CD4-positive, alpha-beta T cell (primary cell): ENCODE measurements around the gene JTB. TPM values are rescaled to one million over a fixed set of nuclear protein-coding genes. Genes with fewer than 3 reads are reported as not detected.

Source experiments
- ATAC-seq: fragments of 200-7000 bp; cut with Tn5 transposase; one replicate; pipeline ENCODE4 v1.10.0; 2022; ENCODE audit warnings: mild to moderate bottlenecking; ENCODE audit not compliant: poor library complexity
- CTCF ChIA-PET: fragments of 350-600 bp; sonication (Branson Sonifier 250); formaldehyde crosslinking; loops from one replicate; lab custom pipeline; 2021; ENCODE audit warnings: antibody characterized with exemption, inconsistent platforms; lab: Charles Lee
- POLR2A ChIA-PET: fragments of 350-600 bp; sonication (Branson Sonifier 250); formaldehyde crosslinking; loops from one replicate; lab custom pipeline; 2021; ENCODE audit warnings: antibody characterized with exemption, inconsistent platforms; lab: Charles Lee
- DNase-seq, 14 experiments: peaks; one replicate each; pipeline ENCODE4 v3.0.0-alpha.2; 2013 to 2020; ENCODE audit warnings: mixed read lengths in 2 of 14
- H3K27ac ChIP-seq, 2 donors: one replicate each; pipeline versions ENCODE4 v1.5.1 to v1.7.0; 2013; ENCODE audit warnings: low read length in 2 of 2, low read depth in 1 of 2, mild to moderate bottlenecking in 1 of 2
- H3K27me3 ChIP-seq, 2 experiments: 1 replicate in 1 of 2; 2 replicates in 1 of 2; pipeline versions ENCODE4 v1.6.1 to v1.7.0; 2013; ENCODE audit warnings: low read length in 2 of 2, control low read depth in 1 of 2, mild to moderate bottlenecking in 1 of 2, moderate library complexity in 1 of 2; ENCODE audit not compliant: insufficient read depth in 2 of 2, control insufficient read depth in 1 of 2
- H3K36me3 ChIP-seq: one replicate; pipeline ENCODE4 v1.6.1; 2013; ENCODE audit warnings: low read length, control low read depth; ENCODE audit not compliant: insufficient read depth
- H3K4me1 ChIP-seq: one replicate; pipeline ENCODE4 v1.6.1; 2013; ENCODE audit warnings: low read length, control low read depth; ENCODE audit not compliant: insufficient read depth
- H3K4me3 ChIP-seq: one replicate; pipeline ENCODE4 v1.5.1; 2013; ENCODE audit warnings: mild to moderate bottlenecking, low read length, moderate library complexity
- H3K9me3 ChIP-seq, 2 experiments: 1 replicate in 1 of 2; 2 replicates in 1 of 2; pipeline versions ENCODE4 v1.6.1 to v1.7.0; 2013; ENCODE audit warnings: low read length in 2 of 2, mild to moderate bottlenecking in 2 of 2, control low read depth in 1 of 2, moderate library complexity in 1 of 2; ENCODE audit not compliant: control insufficient read depth in 1 of 2, insufficient read depth in 1 of 2
- H3K27ac Mint-ChIP-seq: one replicate; pipeline ENCODE4 v1.8.0; 2020; ENCODE audit warnings: mixed read lengths
- H3K27me3 Mint-ChIP-seq: one replicate; pipeline ENCODE4 v1.8.0; 2021; ENCODE audit warnings: mixed read lengths
- H3K36me3 Mint-ChIP-seq: one replicate; pipeline ENCODE4 v1.8.0; 2021; ENCODE audit warnings: low read depth, mixed read lengths
- H3K4me1 Mint-ChIP-seq: one replicate; pipeline ENCODE4 v1.8.0; 2021; ENCODE audit warnings: low read depth, mixed read lengths
- H3K4me3 Mint-ChIP-seq: one replicate; pipeline ENCODE4 v1.8.0; 2020; ENCODE audit warnings: mild to moderate bottlenecking, mixed read lengths
- H3K9me3 Mint-ChIP-seq: one replicate; pipeline ENCODE4 v1.8.0; 2020; ENCODE audit warnings: mixed read lengths
- CTCF ChIP-seq: fragments of 200-600 bp; IDR thresholded peaks from one replicate; pipeline ENCODE4 v1.8.0; 2022; ENCODE audit warnings: antibody characterized with exemption, mild to moderate bottlenecking
- intact Hi-C, 2 experiments: fragments of 100-400 bp; cut with DNase I in 1 of 2; cut with micrococcal nuclease in 1 of 2; formaldehyde crosslinking; loops; one replicate each; pipeline versions ENCODE4 v1.15.1 to v1.9.0; 2023 to 2025; cut with DNase I, micrococcal nuclease
- total RNA-seq, 174 experiments: library from RNA in 2 of 174; stranded (reverse) in 2 of 174; gene quantifications; one replicate each; pipeline ENCODE4 v1.2.3 and lab custom pipeline; 2021 to 2026

The JTB gene
- total RNA-seq, 2 experiments from 2014 or later = 80.4 to 80.9 TPM

DNA sequence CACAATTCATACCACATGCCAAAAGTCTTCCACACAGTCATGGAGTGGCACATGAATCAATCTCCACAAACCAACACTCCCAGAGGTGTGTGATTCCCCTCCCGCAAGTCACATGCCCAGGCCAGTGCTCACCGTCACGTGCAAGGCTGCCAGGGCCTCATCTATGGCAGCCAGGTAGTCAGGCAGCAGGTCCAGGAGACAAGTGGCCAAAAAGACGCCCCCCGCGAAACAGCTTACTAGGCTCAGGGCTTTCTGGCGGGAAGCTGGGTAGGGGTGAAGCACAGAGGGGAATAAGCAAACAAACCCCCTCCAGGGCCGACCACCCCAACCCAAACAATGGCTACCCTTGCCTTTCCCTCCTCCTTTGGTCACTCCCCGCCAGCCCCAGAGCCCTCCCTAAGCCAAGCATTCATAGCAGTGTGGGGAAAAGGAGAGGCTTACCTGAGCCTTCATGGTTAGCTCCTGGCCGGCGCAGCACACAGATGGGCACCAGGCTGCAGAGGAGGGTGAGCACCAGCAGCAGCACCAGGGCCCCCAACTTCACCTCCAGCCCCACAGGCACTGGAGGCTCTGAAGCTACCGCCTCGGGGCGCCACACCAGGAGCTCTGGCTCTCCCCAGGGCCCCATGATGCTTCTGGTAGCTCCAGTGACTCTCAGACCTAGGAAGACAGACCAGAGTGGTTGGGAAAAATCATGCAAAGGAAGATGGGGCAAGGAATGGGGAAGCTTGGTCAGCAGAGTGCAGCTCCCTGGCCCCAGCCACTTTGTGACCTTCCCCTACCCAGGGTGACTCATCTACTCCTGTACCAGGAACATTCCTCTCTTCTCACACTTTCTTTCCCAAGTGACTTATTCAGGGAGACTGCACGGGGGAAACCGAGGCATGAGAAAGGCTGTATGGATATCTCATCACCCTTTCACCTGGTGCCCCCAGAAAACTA lies 15.1 kb downstream of the JTB start:
- peaks cover 61% of the 10 kb centered on the region for H3K4me1 ChIP-seq
- ATAC-seq (no peak), DNase-seq (peak in 3 of 14 experiments; percentile 23 to 62 (median 58))
- peak overlapping the region; percentile 94 for H3K4me3 Mint-ChIP-seq
- peaks cover 62% of the 10 kb centered on the region for H3K4me1 Mint-ChIP-seq
- ChIA-PET CTCF (interaction anchor here (1.8 to 2.6 kb wide), 2 partner anchors 15 to 17 kb away, joined by 10 read pairs; partner anchors contain the start of genes DENND4B and JTB), POLR2A (interaction anchor here (0.9 to 3.7 kb wide), 11 partner anchors 8 to 417 kb away, joined by 3 to 52 read pairs (median 7); partner anchors contain the start of genes CHTOP, DENND4B, GATAD2B and JTB)
- H3K27ac ChIP-seq = peak overlapping the region; percentile 85 to 93
- H3K36me3 ChIP-seq = no peaks in the 10 kb centered on the region
- no peaks in the 10 kb centered on the region for H3K27me3 ChIP-seq
- H3K9me3 ChIP-seq = no peaks in the 10 kb centered on the region
- peak overlapping the region; percentile 92 for H3K27ac Mint-ChIP-seq
- H3K4me3 ChIP-seq = peak overlapping the region; percentile 89
- TF ChIP-seq CTCF = no peak
- no peaks in the 10 kb centered on the region for H3K9me3 Mint-ChIP-seq
- peaks cover 34% of the 10 kb centered on the region for H3K36me3 Mint-ChIP-seq
- no peaks in the 10 kb centered on the region for H3K27me3 Mint-ChIP-seq
- intact Hi-C loops = loop anchor here in 1 of 2 experiments (1.0 kb wide), 1 partner anchor 28 kb away; the partner anchor contains the start of gene RPS27

- Mint-ChIP-seq H3K4me1 (peaks cover 63% of the 10 kb centered on the region), H3K4me3 (peak overlapping the region; percentile 94), H3K36me3 (peaks cover 36% of the 10 kb centered on the region), H3K27ac (peak overlapping the region; percentile 92), H3K9me3 (no peaks in the 10 kb centered on the region), H3K27me3 (no peaks in the 10 kb centered on the region)
- TF ChIP-seq CTCF = no peak
- CTCF ChIA-PET = interaction anchor here (2.6 kb wide), 1 partner anchor 16 kb away, joined by 10 read pairs; the partner anchor contains the start of gene JTB
- Histone ChIP-seq H3K27me3 (no peaks in the 10 kb centered on the region), H3K27ac (no peak overlapping the region), H3K4me3 (no peak overlapping the region), H3K36me3 (no peaks in the 10 kb centered on the region), H3K4me1 (peaks cover 67% of the 10 kb centered on the region), H3K9me3 (no peaks in the 10 kb centered on the region)
- DNase-seq (no peak), ATAC-seq (no peak)
- intact Hi-C loops = no loop called here
- POLR2A ChIA-PET = interaction anchor here (3.7 kb wide), 1 partner anchor 15 kb away, joined by 52 read pairs; the partner anchor contains the start of gene JTB
Measured at GRCh38 chr1:153961421-153961820, 16.1 kb downstream of the JTB start.

DNA sequence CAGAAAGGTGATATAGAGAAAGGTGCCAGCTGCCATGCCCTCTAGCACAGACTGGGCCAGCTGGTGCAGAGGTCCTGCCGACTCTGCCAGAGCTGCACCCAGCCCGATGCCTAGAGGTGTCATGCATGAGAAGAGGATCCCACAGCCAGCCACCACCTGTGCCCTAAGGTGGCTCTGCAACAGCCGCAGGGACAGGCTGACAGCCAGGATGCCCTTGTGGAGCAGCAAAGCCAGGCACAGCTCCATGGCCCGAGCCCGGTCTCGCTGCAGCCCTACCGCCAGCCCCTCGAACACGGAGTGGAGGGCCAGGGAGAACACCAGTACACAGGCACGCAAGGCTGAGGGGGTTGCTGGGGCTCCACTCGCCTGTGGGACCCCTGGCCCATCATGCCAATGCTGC lies 17.3 kb downstream of the JTB start:
- H3K27ac Mint-ChIP-seq = peak overlapping the region; percentile 63
- POLR2A ChIA-PET = interaction anchor here (4.4 to 5.0 kb wide), 2 partner anchors 16 to 32 kb away, joined by 51 to 58 read pairs; partner anchors contain the start of genes JTB and RPS27
- peaks cover 64% of the 10 kb centered on the region for H3K4me1 Mint-ChIP-seq
- Histone ChIP-seq H3K27me3 (no peaks in the 10 kb centered on the region), H3K9me3 (no peaks in the 10 kb centered on the region), H3K4me1 (peaks cover 67% of the 10 kb centered on the region), H3K27ac (no peak overlapping the region), H3K4me3 (no peak overlapping the region), H3K36me3 (no peaks in the 10 kb centered on the region)
- DNase-seq (no peak), ATAC-seq (no peak)
- H3K36me3 Mint-ChIP-seq = peaks cover 36% of the 10 kb centered on the region
- no peaks in the 10 kb centered on the region for H3K9me3 Mint-ChIP-seq
- CTCF ChIA-PET = no interaction called here
- no peak for TF ChIP-seq CTCF
- intact Hi-C loops = no loop called here
- H3K27me3 Mint-ChIP-seq = no peaks in the 10 kb centered on the region
- H3K4me3 Mint-ChIP-seq = peak overlapping the region; percentile 94
